Stomach (tissue), 9 donors: ENCODE data around the gene C1orf174. TPM values are rescaled to one million over a fixed set of nuclear protein-coding genes. Genes with fewer than 3 reads are reported as not detected.

Experiments
- DNase-seq, 2 donors: peaks; one replicate each; pipeline versions ENCODE4 v3.0.0 to v3.0.0-alpha.2; 2013 to 2019
- H3K27ac ChIP-seq, 5 donors: fragments of 200-600 bp in 4 of 5; sonication (generic) in 4 of 5; one replicate each; pipeline ENCODE4 v1.5.1; 2013 to 2019; ENCODE audit warnings: mild to moderate bottlenecking in 1 of 5, moderate library complexity in 1 of 5
- H3K27me3 ChIP-seq, 3 donors: fragments of 200-600 bp; sonication (generic); one replicate each; pipeline ENCODE4 v1.5.1; 2017 to 2019; ENCODE audit warnings: mixed run types in 1 of 3
- H3K36me3 ChIP-seq, 4 donors: fragments of 200-600 bp; sonication (generic); 1 replicate in 3 of 4; 2 replicates in 1 of 4; pipeline ENCODE4 v1.5.1; 2016 to 2019
- H3K4me1 ChIP-seq, 4 donors: fragments of 200-600 bp; sonication (generic); one replicate each; pipeline ENCODE4 v1.5.1; 2016 to 2019
- H3K4me3 ChIP-seq, 4 donors: fragments of 200-600 bp; sonication (generic) in 3 of 4; one replicate each; pipeline ENCODE4 v1.5.1; 2016 to 2019; ENCODE audit warnings: mild to moderate bottlenecking in 1 of 4
- H3K9me3 ChIP-seq, 4 donors: fragments of 200-600 bp; sonication (generic); one replicate each; pipeline ENCODE4 v1.5.1; 2016 to 2019
- EP300 ChIP-seq: sonication (generic); formaldehyde crosslinking; IDR thresholded peaks from one replicate; pipeline ENCODE4 v1.6.1; 2017; ENCODE audit warnings: antibody characterized with exemption
- POLR2A ChIP-seq, 4 donors: fragments of 450-650 bp; IDR thresholded peaks; one replicate each; pipeline ENCODE4 v1.6.1; 2016; ENCODE audit warnings: antibody characterized with exemption in 4 of 4, control low read depth in 2 of 4, mild to moderate bottlenecking in 1 of 4, moderate library complexity in 1 of 4
- POLR2AphosphoS5 ChIP-seq, 3 donors: sonication (generic); formaldehyde crosslinking; IDR thresholded peaks; one replicate each; pipeline ENCODE4 v1.6.1; 2016; ENCODE audit warnings: antibody characterized with exemption in 3 of 3
- WGBS, 5 donors: extraction: QIAGEN DNeasy Blood & Tissue Kit in 3 of 5; methylation state at CpG; one replicate each; pipeline versions ENCODE4 v1.1.5 to v1.1.7; 2013 to 2018; 5-methylcytosine and 5-hydroxymethylcytosine counted together
- intact Hi-C: fragments of 100-400 bp; cut with DNase I; formaldehyde crosslinking; loops from one replicate; pipeline ENCODE4 v1.15.1; 2023; ENCODE audit warnings: low total_unique reads
- polyA plus RNA-seq, 3 donors: library from polyadenylated mRNA; stranded (reverse); fragments of 200-250 nt; gene quantifications; one replicate each; pipeline ENCODE4 v1.2.3, GENCODE V29; 2013
- total RNA-seq, 5 donors: library from RNA; depleted of rRNA; stranded (reverse); fragments of >200 nt; gene quantifications; one replicate each; pipeline versions ENCODE4 v1.1.0 to v1.2.3, GENCODE V29; 2014 to 2016
- TF ChIP-seq, protein P1 (sequence below), 7 experiments: fragments of 450-650 bp in 4 of 7; fragments of 200-600 bp in 3 of 7; sonication (generic) in 3 of 7; IDR thresholded peaks; one replicate each; pipeline ENCODE4 v1.5.1; 2016 to 2019; ENCODE audit warnings: antibody characterized with exemption in 7 of 7, control low read depth in 2 of 7, mild to moderate bottlenecking in 1 of 7
- donor health status: healthy with polysubstance abuse.
- donor health status: Bipolar disorder and iron deficiency.
- donor health status: healthy.

C1orf174 gene
- total and polyA plus RNA-seq, 8 donors, result 13.1 to 124 (median 18.2) TPM

DNA sequence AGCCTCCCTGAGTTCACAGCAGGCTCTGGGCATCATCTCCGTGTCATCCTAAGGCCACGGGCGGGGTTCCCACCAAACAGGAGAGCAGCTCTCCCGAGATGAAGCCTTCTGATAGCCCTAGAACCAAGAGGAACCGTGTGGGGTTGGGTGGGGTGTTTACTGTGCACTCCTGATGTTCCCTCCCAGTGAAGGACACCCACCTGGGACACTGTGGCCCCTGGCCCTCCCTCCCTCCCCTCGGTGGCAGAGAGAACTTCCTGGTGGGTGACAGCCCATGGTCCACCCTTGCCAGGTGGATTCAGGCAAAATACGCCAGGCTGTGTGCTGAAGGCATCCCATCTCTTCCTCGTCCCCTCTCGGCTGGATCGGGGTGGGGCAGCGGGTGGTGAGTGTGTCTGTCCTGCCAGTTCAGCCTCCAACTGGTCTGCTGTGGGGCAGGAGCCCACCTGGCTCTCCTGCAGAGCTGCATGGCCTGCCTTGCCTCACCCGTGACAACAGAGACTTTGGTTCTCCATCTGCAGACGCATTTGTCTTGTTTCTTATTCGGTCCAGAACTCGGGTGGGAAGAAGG lies 15.6 kb upstream of the C1orf174 start:
- peaks cover 0 to 7% (median 7%) of the 10 kb centered on the region in 4 donors for H3K4me1 ChIP-seq
- DNase-seq, result no peak
- no peaks in the 10 kb centered on the region for H3K9me3 ChIP-seq
- no peak overlapping the region for H3K27ac ChIP-seq
- TF ChIP-seq POLR2AphosphoS5 (IDR thresholded peaks at IDR 0.05) (no peak), POLR2A (IDR thresholded peaks at IDR 0.05) (no peak), EP300 (no peak)
- TF ChIP-seq, protein P1, sequence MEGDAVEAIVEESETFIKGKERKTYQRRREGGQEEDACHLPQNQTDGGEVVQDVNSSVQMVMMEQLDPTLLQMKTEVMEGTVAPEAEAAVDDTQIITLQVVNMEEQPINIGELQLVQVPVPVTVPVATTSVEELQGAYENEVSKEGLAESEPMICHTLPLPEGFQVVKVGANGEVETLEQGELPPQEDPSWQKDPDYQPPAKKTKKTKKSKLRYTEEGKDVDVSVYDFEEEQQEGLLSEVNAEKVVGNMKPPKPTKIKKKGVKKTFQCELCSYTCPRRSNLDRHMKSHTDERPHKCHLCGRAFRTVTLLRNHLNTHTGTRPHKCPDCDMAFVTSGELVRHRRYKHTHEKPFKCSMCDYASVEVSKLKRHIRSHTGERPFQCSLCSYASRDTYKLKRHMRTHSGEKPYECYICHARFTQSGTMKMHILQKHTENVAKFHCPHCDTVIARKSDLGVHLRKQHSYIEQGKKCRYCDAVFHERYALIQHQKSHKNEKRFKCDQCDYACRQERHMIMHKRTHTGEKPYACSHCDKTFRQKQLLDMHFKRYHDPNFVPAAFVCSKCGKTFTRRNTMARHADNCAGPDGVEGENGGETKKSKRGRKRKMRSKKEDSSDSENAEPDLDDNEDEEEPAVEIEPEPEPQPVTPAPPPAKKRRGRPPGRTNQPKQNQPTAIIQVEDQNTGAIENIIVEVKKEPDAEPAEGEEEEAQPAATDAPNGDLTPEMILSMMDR (IDR thresholded peaks at IDR 0.05), result no peak
- H3K36me3 ChIP-seq, result no peaks in the 10 kb centered on the region
- intact Hi-C loops, result no loop called here
- 70 to 83% (median 76%) methylated on average over 13 to 15 of the region's 15 CpGs for WGBS, 5 donors
- peaks cover 0 to 60% (median 11%) of the 10 kb centered on the region in 3 donors for H3K27me3 ChIP-seq
- H3K4me3 ChIP-seq, result no peak overlapping the region

DNA sequence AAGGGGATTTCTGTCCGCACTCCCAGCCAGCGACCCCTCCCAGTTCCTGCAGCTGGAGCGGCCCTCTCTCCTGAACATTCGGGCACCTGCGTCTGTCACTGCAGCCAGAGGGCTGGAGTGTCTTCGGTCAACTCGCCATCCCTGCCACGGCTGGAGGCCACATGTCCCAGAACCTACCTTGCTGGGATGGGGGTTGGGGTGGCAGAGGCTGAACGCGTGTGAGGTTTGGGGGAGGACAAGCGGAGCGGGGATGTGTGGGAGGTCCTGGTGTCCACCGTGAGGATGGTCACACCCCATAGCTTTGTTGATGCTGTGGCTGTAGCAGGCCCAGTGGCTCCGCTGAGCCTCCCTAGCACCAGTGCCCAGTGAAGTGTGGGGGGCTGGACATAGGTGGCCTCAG lies 14.8 kb upstream of the C1orf174 start:
- WGBS, 5 donors, result 87 to 90% (median 88%) methylated on average over 5 to 14 of the region's 14 CpGs
- H3K9me3 ChIP-seq, result no peaks in the 10 kb centered on the region
- peaks cover 0 to 66% (median 11%) of the 10 kb centered on the region in 3 donors for H3K27me3 ChIP-seq
- no peak for TF ChIP-seq EP300
- TF ChIP-seq POLR2AphosphoS5 (IDR thresholded peaks at IDR 0.05), result no peak
- TF ChIP-seq, protein P1 (IDR thresholded peaks at IDR 0.05), result no peak
- TF ChIP-seq POLR2A (IDR thresholded peaks at IDR 0.05), result no peak
- H3K4me3 ChIP-seq, result no peak overlapping the region
- H3K36me3 ChIP-seq, result no peaks in the 10 kb centered on the region
- peaks cover 0 to 9% (median 8%) of the 10 kb centered on the region in 4 donors for H3K4me1 ChIP-seq
- H3K27ac ChIP-seq, result no peak overlapping the region
- intact Hi-C loops, result no loop called here
- no peak for DNase-seq

DNA sequence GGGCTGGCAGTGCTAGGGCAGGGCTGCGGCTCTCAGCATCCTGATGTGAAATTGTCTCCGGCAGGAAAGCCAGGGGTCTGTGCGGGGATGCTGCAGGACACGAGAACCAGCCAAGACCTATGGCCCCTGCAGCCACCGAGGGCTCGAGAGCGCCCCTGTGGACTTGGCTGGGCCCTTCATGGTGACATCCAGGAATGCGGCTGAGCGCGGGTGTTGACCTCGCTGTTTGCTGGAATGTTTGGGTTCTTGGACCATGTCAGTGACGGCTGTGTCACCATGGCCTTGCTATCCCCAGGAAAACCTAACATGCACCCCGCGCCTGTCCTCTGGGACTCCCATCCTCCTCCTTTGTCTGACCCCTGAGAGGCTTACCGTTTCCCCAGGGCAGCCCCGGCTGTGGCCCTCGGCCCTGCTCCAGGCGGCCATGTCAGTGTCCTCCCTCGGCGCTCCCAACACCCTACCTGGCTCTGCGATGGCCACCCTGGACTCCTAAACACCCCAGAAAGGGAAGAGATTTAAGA lies 14.3 kb upstream of the C1orf174 start:
- no peaks in the 10 kb centered on the region for H3K9me3 ChIP-seq
- H3K36me3 ChIP-seq, result no peaks in the 10 kb centered on the region
- no peak overlapping the region for H3K4me3 ChIP-seq
- H3K27ac ChIP-seq, result no peak overlapping the region
- no peak for DNase-seq
- intact Hi-C loops, result no loop called here
- TF ChIP-seq POLR2AphosphoS5 (IDR thresholded peaks at IDR 0.05) (no peak), EP300 (no peak), POLR2A (IDR thresholded peaks at IDR 0.05) (no peak)
- TF ChIP-seq, protein P1 (IDR thresholded peaks at IDR 0.05), result no peak
- H3K4me1 ChIP-seq, result peaks cover 0 to 9% (median 8%) of the 10 kb centered on the region in 4 donors
- peaks cover 0 to 61% (median 11%) of the 10 kb centered on the region in 3 donors for H3K27me3 ChIP-seq
- WGBS, 5 donors, result 87 to 94% (median 91%) methylated on average over 2 to 21 of the region's 21 CpGs

DNA sequence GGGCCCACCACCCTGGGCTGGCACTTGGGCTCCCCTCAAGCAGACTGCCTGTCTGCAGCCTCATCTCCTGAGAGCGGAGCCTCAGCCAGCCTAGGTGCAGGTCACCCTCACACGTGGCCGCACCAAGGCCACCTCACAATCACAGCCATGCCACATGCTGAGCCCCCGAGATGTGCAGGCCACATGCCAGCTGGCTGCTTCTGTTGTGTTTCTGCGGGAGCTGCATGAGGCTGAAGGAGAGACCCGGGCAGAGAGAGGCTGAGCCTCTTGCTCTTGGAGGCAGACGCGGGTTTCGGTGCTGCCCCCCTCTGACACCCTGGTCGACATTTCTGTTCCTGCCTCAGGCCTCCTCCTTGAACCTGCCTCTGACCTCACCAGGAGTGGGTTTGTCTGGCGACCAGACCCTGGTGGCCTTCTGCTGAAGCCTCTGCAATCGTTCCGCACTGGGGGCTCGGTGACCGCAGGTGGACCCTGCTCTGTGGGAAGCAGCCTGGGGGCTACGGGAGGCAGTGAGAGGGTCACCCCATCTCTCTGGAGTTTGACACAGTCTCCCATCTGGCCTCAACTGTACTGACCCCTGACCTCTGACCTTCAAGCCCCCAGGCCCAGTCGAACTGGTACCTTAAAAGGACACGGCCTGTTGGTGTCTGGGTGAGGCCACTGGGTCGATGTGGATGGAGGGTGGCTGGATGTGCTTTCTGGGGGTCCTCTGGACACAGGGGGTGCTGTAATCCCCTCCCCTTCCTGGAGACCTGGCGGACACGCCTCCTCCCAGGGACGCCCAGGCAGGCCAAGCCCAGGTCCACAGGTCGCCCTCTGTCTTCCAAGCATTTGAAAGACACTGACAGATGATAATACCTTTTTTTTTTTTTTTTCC lies 13.0 kb upstream of the C1orf174 start:
- H3K4me3 ChIP-seq, result no peak overlapping the region
- intact Hi-C loops, result no loop called here

More for the DNA sequence above, 13.0 kb upstream of the C1orf174 start:
- no peak overlapping the region for H3K27ac ChIP-seq
- no peak for TF ChIP-seq EP300
- TF ChIP-seq POLR2AphosphoS5 (IDR thresholded peaks at IDR 0.05), result no peak
- TF ChIP-seq POLR2A (IDR thresholded peaks at IDR 0.05), result no peak
- TF ChIP-seq, protein P1 (IDR thresholded peaks at IDR 0.05), result no peak
- H3K27me3 ChIP-seq, result peaks cover 0 to 55% (median 11%) of the 10 kb centered on the region in 3 donors
- H3K4me1 ChIP-seq, result peaks cover 0 to 9% (median 8%) of the 10 kb centered on the region in 4 donors
- no peaks in the 10 kb centered on the region for H3K36me3 ChIP-seq
- no peaks in the 10 kb centered on the region for H3K9me3 ChIP-seq
- no peak for DNase-seq
- 89 to 95% (median 91%) methylated on average over 16 to 23 of the region's 23 CpGs for WGBS, 5 donors
